Omental fat pad (tissue), 4 donors: Measurements from ENCODE around the gene SPP1. TPM values are rescaled to one million over a fixed set of nuclear protein-coding genes. Genes with fewer than 3 reads are reported as not detected.

ENCODE experiments used
- ATAC-seq: fragments of 150-250 bp; one replicate; pipeline ENCODE4 v1.9.1; 2016; ENCODE audit warnings: mild to moderate bottlenecking, moderate library complexity; ENCODE audit not compliant: low FRiP score
- DNase-seq: peaks from one replicate; pipeline ENCODE4 v3.0.0-alpha.2; 2019; ENCODE audit warnings: low spot score
- CTCF ChIP-seq, 3 donors: fragments of 450-650 bp; IDR thresholded peaks; one replicate each; pipeline ENCODE4 v1.5.1; 2016 to 2017; ENCODE audit warnings: antibody characterized with exemption in 3 of 3, mild to moderate bottlenecking in 3 of 3, moderate library complexity in 2 of 3
- total RNA-seq, 4 donors: library from RNA; depleted of rRNA; stranded (reverse); fragments of >200 nt; gene quantifications; one replicate each; pipeline ENCODE4 v1.1.0, GENCODE V29; 2016

The SPP1 gene
- 1,000 to 10,000 TPM in 1 of 4 donors, 10 to 100 TPM in 1, 1 to 10 TPM in 2; 7.9 to 1,073 (median 45.8) TPM for total RNA-seq

DNA sequence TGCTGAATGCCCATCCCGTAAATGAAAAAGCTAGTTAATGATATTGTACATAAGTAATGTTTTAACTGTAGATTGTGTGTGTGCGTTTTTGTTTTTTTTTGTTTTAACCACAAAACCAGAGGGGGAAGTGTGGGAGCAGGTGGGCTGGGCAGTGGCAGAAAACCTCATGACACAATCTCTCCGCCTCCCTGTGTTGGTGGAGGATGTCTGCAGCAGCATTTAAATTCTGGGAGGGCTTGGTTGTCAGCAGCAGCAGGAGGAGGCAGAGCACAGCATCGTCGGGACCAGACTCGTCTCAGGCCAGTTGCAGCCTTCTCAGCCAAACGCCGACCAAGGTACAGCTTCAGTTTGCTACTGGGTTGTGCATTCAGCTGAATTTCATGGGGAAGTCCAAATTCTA lies at the start of gene SPP1:
Gene SPP1 (plus strand): TSS at position 249 of the 400 bp plus-strand sequence. CDS start 1,182 bp downstream, outside the sequence.
- DNase-seq (no peak), ATAC-seq (no peak)
- no peak for TF ChIP-seq CTCF (IDR thresholded peaks at IDR 0.05)

- DNase-seq: no peak
- ATAC-seq: no peak
- TF ChIP-seq CTCF (IDR thresholded peaks at IDR 0.05): no peak
Observed at GRCh38 chr4:87926554-87927098, 48.9 kb upstream of the SPP1 start.

- no peak for DNase-seq
- TF ChIP-seq CTCF (IDR thresholded peaks at IDR 0.05): no peak
- ATAC-seq: no peak
Observed at GRCh38 chr4:87930629-87931028, 44.9 kb upstream of the SPP1 start.

DNA sequence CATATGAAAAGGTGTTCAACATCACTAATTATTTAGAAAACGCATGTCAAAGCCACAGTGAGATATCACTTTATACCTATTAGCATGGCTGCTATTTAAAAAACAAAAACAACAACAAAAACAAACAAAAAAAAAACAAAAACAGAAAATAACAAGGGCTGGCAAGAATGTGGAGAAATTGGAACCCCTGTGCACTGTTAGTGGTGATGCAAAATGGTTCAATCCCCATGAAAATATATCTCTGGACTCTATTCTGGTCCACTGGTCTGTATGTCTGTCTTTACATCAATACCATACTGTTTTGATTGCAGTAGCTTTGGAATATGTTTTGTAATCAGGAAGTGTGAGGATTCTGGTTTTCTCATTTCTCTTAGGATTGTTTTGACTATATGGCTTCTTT lies 43.6 kb upstream of the SPP1 start:
- TF ChIP-seq CTCF (IDR thresholded peaks at IDR 0.05): no peak
- DNase-seq (no peak), ATAC-seq (no peak)

DNA sequence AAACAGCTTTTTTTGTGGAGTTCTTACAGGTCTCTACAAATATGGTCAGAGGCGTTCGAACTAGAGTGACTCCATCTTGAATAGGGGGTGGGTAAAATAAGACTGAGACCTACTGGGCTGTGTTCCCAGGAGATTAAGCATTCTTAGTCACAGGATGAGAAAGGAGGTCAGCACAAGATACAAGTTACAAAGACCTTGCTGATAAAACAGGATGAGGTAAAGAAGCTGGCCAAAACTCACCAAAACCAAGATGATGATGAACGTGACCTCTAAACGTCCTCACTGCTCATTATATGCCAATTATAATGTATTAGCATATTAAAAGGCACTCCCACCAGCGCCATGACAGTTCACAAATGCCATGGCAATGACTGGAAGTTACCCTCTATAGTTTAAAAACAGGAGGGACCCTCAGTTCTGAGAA lies 42.8 kb upstream of the SPP1 start:
- no peak for TF ChIP-seq CTCF (IDR thresholded peaks at IDR 0.05)

GRCh38 chr4:87933337-87933736 lies 42.2 kb upstream of the SPP1 start:
- no peak for TF ChIP-seq CTCF (IDR thresholded peaks at IDR 0.05)
- DNase-seq (no peak), ATAC-seq (no peak)

More for the DNA sequence above, 42.8 kb upstream of the SPP1 start:
- DNase-seq (no peak), ATAC-seq (no peak)

- no peak for TF ChIP-seq CTCF (IDR thresholded peaks at IDR 0.05)
- ATAC-seq (no peak), DNase-seq (no peak)
Observed at GRCh38 chr4:87934157-87934704, 41.3 kb upstream of the SPP1 start.
